GM19468 (cell line): ENCODE measurements around the gene SETD1A.
"Not testable (repeated sequence)": the region's sequence is repeated elsewhere in the genome, so short reads cannot be mapped to it uniquely, and the experiment has no call there.

Experiments used
- ATAC-seq: cut with Tn5 transposase; IDR thresholded peaks from one replicate; pipeline ENCODE4 v1.9.1; 2021; ENCODE audit warnings: mild to moderate bottlenecking, moderate library complexity, moderate number of reproducible peaks; ENCODE audit not compliant: unreplicated experiment; ENCODE audit errors: extremely low read depth

SETD1A gene

DNA sequence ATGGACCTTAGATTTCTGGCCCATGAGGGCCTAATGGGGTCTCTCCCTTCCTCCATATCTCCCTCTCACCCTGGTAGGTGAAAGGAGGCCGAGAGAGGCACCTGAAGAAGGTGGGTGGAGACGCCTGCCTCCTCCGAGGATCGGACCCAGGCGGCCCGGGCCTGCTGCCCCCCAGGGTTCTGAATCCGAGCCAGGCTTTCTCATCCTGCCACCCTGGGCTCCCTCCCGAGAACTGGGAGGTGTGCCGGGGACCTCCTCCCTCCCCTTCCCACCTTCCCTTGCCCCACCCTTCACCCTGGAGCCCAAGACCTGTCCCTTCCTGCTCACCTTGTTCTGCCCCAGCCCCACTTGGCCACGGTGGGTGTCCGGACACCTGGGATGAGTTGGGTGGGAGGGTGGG, 29.2 kb upstream of the SETD1A start:
- no peak for ATAC-seq

DNA sequence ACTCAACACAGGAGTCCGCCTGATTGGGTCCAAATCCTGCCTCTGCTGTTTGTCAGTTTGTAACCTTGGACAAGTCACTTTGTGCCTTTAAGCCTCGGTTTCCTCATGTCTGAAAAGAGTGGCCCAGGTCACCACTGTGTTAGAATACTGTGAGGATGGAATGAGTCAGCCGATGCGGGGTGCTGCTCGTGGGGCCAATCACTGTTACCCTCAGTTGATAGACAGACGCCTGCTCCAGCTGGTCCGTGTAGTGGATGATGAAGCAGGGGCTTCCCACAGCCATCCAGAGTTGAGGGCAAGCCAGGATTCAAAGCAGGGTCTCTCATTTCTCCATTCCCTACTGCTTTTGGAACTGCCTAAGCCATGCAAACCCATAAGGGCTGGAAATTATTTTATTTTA, 28.4 kb upstream of the SETD1A start:
- no peak for ATAC-seq

DNA sequence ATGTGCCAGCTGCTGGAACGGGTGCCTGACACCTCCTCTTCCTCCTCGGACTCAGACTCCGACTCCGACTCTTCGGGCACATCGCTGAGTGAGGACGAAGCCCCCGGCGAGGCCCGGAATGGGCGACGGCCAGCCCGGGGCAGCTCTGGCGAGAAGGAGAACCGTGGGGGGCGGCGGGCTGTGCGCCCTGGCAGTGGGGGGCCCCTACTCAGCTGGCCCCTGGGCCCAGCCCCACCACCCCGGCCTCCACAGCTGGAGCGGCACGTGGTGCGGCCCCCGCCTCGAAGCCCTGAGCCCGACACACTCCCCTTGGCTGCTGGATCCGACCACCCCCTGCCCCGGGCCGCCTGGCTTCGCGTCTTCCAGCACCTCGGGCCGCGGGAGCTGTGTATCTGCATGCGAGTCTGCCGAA, 27.4 kb upstream of the SETD1A start:
- no peak for ATAC-seq

DNA sequence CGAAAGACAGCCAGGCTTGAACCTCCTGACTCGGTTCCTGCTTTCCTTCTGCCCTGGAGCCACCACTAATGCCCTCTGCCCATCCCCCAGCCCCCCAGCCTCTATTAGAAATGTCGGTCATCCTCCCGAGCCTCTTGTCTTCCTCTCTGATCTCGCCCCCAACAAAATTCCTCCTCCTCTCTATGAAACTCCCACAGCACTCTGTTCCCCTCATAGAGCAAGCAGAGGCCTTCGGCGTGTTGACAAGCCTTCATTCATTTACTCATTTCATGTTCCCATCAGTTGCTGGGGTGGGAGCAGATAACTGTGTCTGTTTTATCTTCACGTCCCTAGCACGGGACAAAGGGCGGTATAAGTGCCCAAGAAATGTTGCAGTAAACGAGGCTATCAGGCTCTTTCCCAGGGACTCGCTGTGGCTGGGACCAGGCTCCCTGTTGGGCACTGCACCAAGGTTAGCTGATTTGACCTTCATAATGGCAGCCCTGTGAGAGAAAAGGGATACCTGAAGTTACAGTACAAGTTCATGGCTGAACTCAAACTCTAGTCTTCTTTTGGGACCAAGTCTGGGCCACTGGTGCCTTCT, 26.4 kb upstream of the SETD1A start:
- no peak for ATAC-seq

DNA sequence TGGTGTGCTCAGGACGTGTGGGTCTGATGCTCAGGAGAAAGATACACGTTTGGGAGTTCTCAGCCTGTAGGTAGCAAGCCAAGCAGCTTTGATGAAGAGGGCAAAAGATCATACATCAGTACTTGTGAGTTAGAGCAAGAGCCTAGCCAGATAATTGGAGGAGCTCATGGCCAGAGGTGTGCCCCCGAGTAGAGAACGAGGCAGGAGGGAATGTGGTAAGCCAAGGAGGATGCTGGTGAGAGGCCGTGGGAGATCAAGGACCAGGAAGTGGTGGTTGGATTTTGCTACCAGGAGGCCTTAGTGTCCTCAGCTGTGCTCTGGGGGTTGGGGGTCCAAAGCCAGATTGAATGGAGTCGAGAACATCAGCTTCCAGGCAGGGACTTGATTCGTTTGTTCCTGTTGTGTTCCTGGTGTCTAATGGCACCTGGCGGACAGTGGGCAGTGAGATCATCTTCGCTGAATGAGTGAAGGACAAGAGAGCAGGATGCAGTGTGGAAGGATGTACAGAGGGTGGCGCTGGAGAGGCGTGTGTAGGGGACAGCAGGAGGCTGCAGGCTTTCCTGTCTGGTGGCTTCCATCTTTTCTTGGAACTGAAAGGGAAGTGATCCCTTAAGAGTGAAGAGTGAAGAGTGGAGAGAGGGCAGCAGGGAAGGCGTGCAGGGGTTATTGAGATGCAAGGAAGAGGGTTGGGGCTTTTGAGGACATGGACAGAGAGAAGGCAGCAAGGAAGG, 22.6 kb upstream of the SETD1A start:
- no peak for ATAC-seq

DNA sequence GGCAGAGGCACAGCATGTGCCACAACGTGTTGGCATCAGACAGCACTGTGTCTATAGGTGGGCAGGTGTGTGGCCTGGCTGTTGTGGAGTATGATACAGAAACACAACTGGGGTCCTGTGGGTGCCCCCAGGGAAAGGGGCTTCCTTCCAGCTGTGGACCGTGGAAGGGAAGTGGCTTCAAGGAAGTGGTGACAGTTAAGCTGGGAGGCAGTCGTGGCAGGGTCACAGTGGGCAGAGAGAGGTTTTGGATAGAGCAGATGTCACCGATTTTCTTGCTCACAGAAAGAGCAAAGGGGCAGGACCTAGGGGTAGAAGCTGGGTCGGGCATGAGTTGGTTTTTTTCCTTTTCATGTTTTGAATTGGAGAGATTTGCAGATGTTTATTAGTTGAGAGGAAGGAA, 19.9 kb upstream of the SETD1A start:
- ATAC-seq: no peak

DNA sequence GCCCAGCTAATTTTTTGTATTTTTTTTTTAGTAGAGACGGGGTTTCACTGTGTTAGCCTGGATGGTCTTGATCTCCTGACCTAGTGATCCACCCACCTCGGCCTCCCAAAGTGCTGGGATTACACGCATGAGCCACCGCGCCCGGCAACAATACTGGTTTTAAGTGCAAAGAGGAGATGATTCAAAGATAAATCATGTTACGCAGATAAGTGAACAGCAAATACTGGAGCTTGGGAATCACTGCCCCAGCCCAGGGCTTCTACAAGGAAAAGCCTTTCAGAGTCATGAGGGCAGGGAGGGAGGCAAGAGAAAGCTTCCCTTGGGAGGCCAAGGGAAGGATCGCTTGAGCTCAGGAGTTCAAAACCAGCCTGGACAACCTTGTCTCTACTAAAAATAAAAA, 18.0 kb upstream of the SETD1A start:
- ATAC-seq: not testable (repeated sequence)

DNA sequence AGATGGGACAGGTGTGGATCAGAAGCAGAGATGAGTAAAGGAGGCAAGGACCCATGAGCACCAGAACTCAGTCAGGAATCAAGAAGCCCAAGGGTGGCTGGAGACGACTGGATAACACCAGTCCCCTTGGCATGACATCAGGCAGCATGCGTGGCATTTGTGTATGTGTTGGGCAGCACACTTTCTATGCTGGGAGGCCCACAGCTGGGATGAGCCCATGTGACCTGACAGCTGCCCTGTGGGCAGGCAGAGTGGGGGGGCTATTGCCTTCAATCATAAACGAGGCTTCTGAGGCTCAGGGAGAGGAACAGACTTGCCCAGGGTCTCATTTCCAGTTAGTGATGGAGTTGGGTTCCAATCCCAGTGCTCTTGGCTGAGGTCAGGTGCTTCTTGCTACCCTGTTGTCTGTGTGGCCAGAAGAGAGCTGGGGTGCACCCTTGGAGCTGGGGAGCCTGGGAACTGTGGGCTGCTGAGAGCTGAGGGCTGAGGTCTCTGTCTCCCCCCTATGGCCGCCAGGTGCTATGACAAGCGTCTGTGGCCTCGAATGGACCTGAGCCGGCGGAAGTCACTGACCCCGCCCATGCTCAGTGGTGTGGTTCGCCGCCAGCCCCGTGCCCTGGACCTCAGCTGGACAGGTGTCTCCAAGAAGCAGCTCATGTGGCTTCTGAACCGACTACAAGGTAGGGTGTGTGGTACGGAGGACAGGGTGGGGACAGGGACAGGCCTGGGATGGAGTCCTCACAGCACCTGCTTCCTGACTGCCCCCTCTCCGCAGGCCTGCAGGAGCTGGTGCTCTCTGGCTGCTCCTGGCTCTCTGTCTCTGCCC, 15.7 kb upstream of the SETD1A start:
- ATAC-seq: peak; percentile 81

DNA sequence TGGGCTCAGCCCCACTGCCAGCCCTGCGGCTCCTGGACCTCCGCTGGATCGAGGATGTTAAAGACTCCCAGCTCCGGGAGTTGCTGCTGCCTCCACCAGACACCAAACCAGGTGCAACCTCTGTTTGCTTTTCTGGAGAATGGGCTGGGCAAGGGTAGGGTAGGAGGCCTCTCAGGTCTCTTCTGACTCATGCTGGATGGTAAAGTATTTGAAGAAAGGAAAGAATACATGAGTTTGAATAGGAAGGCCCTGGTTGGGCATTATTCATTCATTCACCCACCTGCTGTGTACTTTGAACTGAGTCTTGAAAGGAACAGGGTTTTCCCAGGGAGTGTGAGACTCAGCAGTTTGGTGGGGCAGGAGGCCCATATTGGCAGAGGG, 15.1 kb upstream of the SETD1A start:
- ATAC-seq: no peak

DNA sequence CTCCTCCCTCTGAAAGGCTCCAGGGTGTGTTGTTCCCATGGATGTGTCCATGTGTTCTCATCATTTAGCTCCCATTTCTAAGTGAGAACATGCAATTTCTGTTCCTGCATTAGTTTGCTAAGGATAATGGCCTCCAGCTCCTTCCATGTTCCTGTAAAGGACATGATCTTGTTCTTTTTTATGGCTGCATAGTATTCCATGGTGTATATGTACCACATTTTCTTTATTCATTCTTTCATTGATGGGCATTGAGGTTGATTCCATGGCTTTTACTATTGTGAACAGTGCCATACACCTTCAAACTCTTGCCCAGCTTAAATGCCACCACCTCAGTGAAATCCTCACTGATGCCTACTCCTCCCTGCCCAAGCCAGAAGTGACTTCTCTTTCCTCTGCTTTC, 13.2 kb upstream of the SETD1A start:
- no peak for ATAC-seq

DNA sequence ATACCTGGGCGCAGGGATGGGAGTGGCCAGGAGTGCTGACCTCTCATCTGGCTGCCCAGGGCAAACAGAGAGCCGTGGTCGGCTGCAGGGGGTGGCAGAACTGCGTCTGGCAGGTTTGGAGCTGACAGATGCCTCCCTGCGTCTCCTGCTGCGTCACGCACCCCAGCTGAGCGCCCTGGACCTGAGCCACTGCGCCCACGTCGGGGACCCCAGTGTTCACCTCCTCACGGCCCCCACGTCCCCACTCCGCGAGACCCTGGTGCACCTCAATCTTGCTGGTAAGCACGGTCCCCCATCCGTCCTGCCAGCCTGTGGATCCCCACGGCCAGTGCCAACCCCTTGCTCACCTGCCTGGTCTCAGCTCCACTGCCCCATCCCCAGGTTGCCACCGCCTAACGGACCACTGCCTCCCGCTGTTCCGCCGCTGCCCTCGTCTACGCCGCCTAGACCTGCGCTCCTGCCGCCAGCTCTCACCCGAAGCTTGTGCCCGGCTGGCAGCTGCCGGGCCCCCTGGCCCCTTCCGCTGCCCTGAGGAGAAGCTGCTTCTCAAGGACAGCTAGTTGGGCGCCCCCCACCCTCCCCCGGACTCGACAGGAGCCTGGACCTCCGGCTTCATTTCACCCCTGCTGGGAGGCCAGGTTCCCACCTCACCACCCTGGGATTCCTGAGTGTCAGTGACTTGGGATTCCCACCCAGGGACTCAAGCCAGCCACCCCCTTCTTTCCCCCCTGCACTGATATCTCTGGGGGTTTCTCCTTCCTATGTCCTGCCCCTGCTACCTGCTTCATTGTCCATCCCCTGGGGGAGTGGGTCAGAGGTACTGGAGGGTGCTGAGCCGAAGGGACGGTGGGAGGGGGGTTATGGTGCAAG, 10.6 kb upstream of the SETD1A start:
- ATAC-seq: no peak

DNA sequence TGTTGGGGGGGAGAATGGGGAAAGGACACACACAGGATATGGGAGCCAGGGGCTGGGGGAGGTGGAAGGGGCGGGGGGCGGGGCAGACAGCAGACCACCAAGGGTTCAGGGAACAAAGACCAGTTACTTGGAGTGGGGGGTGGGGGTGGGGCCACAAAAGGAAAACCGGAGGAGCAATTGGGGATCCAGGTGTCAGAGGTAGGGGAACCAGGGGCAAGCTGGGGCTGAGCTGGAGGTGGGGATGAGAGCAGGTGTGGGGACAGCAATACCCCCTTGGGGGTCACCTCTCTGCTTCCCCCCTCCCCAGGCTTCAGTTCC, 10.1 kb upstream of the SETD1A start:
- no peak for ATAC-seq

DNA sequence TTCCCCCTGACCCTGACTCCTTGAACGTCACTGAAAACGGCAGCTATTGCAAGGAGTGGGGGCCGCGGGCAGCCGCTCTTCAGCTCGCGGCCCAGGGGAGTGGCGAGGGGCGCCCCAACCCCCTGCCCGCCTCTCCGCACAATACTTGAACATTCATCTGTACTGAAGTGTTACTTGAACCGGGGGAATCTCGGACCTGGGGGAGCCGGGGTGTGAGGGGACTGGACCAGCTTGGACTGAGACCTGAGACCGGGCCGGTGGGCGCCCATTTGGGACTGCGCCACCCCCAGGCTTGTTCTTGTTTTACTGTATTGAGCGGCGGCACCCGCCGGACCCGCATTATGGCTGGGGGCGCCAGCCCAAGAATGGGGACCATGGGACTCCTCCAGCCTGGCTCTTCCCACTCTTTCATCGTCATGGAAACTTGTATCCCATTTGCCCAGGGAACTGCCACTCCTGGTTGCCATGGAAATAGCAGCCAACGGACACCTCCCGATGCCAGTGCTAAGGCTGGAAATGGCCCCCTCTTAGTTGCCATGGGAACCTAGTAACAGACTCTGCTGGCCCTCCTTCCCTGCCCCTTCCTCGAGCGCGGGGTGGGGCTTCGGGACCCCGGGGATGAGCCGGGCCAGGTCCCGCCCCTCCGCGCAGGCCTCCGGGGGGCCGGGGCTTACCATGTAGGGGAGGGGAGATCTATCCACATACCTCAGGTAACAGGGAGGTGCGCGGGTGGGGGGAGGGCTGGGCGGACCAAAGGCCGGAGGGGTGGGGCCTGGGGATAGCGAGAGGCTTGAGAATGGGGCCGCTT, 9.5 kb upstream of the SETD1A start:
- ATAC-seq: no peak

DNA sequence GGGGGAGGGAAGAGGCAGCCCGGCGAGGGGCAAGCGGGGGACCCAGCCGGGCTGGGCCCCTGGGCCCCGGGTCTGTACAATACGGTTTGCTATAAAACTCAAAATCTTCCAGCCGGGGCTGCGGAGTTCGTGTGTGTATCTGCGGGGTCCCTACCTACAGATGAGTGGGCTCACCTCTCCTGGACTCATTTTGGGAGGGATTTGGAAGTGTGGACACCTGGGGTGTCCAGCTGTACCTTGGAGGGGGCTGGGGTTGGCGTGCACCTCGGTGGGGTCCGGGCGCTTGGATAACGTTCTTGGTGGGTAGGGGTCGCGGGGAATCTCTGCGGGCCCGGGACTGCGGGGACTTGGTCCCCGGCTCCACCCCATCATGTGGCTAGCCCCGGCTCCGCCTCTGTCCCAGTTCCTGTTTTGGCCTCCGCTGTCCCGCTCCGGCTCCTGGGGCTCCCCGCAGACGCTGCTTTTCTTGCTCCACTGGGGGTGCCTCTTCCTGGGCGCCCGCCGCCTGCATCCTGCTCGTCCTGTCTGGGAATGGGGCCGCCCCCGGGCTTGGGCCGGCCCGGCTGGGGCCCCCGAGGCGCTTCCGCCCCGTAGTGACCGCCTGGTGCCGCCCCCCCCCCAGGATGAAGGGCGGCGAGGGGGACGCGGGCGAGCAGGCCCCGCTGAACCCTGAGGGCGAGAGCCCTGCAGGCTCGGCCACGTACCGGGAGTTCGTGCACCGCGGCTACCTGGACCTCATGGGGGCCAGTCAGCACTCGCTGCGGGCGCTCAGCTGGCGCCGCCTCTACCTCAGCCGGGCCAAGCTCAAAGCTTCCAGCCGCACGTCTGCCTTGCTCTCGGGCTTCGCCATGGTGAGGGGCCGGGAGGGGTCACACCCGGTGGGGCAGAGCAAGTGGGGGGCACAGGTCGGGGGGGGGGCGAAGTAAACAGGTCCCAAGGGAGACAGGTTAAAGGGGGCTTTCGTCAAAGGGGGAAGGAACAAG, 8.6 kb upstream of the SETD1A start, which contains the start of gene ORAI3:
Gene ORAI3 (plus strand): TSS at position 402 of the 983 bp plus-strand sequence. CDS start 222 bp downstream, at position 624.
- peak; percentile 29 for ATAC-seq

DNA sequence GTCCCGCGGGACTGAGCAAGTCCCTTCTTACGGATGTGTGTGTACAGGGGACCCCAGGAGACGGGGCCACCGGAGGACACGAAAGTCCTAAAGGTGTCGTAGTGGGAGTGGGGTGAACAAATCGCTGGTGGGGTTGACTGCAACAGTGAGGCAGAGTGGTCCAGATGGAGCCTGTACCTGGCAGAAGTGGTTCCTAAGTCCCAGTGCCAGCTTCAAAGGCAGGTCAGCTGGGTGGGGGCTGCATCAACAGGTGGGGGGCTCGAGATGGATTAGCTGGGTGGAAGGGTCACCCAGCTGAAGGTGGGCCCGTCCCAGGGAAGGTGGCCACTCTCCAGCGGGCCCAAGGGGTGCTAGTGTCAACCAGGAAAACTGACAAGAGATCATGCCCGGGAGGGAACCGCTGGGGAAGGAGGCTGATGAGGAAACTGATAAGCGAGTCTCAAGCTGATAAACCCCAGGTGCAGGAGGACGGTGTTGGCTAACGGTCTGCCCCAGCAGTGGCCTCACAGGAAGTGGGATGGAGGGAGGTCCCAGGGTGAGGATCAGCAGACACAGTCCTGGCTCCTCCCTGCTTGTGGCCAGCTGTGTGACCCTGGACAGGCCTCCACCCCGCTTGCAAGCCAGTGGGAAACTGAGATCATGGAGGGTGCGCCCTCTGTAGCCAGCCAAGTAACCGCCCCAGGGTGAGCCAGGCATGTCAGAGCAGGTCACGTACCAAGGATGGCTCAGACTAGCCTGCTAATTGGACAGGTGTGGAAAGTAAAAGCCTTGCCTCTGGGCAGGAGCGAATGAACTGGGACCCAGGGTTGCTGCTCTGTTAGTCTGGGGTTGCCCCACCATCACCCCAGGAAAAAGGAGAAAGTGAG, 7.7 kb upstream of the SETD1A start:
- ATAC-seq: no peak

DNA sequence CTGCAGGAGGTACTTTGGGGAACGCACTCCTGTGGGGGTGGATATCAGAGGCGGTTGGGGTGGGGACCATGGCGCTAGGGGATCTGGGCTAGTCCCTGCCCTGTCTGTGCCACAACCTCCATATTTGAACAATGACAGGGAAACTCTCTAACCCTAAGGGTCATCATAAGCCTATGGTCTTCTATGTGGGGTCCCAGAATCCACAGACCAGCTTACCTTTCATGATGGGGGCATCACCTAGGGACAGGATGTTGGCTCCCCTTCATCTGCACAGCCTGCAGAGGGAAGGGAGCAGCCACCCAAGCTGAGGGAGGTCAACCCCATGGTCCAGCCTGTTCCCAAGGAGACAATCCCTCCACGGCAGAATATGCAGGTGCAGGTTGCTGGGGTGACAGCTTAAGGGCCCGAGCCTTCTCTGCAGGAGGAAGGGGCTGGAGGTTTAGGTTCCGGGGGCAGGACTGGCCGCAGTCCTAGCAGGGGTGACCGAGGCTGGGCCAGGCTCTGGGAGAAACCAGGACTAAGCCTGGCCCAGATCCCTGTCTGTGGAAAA, 7.0 kb upstream of the SETD1A start:
- ATAC-seq: no peak

DNA sequence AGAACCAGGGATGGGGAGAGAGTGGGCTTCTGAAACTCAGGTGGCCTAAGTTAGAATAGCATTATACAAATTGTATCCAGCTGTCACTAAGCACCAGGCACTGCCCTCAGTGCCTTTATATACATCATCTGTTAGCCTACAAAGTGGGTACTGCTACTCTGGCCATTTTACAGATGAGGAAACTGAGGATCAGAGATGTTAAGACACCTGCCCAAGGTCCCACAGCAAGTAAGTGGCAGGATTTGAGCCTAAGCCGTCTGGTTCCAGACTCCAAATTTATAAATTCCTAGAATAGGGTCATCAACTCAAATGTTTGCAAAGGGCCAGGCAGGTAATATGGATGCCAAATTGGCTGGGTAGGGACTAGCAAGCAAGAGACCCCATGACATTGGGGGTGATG, 6.4 kb upstream of the SETD1A start:
- no peak for ATAC-seq
